ENCODE measurements around the gene IFNAR1.

Gene IFNAR1

GRCh38 chr21:33403786-33404585 lies 79.2 kb downstream of the IFNAR1 start:
- peak; percentile 81 for DNase-seq

GRCh38 chr21:33406493-33406892 lies 81.7 kb downstream of the IFNAR1 start:
- DNase-seq = no peak
